NB4 (cell line): ENCODE results near the gene TPST2.
A peak's percentile ranks its signal among the peaks of the same experiment; 100 is the strongest.
"Not testable (repeated sequence)": the region's sequence is repeated elsewhere in the genome, so short reads cannot be mapped to it uniquely, and the experiment has no call there.

Experiments
- DNase-seq: peaks from one replicate; pipeline ENCODE4 v3.0.0; 2010; ENCODE audit warnings: low read depth
- H3K4me3 ChIP-seq: one replicate; pipeline ENCODE4 v1.5.1; 2011; ENCODE audit warnings: mild to moderate bottlenecking, low read depth, low read length, moderate library complexity
- MYC ChIP-seq: IDR thresholded peaks from 2 replicates; pipeline ENCODE4 v1.6.1; 2011; ENCODE audit warnings: low read depth, low read length
- POLR2A ChIP-seq: IDR thresholded peaks from 2 replicates; pipeline ENCODE4 v1.6.1; 2011; ENCODE audit warnings: mild to moderate bottlenecking; ENCODE audit not compliant: insufficient read length; ENCODE audit errors: extremely low read depth
- TF ChIP-seq, protein P1 (sequence below): IDR thresholded peaks from one replicate; pipeline ENCODE4 v1.5.1; 2012; ENCODE audit warnings: low read depth, low read length
- TF ChIP-seq, protein P2 (sequence below): IDR thresholded peaks from 2 replicates; pipeline ENCODE4 v1.6.1; 2011; ENCODE audit warnings: low read depth, low read length

TPST2 gene

GRCh38 chr22:26529345-26529744, 60.6 kb downstream of the TPST2 start:
- no peak overlapping the region for H3K4me3 ChIP-seq
- DNase-seq: peak; percentile 74
- TF ChIP-seq POLR2A (no peak), MYC (no peak)
- TF ChIP-seq, protein P1, sequence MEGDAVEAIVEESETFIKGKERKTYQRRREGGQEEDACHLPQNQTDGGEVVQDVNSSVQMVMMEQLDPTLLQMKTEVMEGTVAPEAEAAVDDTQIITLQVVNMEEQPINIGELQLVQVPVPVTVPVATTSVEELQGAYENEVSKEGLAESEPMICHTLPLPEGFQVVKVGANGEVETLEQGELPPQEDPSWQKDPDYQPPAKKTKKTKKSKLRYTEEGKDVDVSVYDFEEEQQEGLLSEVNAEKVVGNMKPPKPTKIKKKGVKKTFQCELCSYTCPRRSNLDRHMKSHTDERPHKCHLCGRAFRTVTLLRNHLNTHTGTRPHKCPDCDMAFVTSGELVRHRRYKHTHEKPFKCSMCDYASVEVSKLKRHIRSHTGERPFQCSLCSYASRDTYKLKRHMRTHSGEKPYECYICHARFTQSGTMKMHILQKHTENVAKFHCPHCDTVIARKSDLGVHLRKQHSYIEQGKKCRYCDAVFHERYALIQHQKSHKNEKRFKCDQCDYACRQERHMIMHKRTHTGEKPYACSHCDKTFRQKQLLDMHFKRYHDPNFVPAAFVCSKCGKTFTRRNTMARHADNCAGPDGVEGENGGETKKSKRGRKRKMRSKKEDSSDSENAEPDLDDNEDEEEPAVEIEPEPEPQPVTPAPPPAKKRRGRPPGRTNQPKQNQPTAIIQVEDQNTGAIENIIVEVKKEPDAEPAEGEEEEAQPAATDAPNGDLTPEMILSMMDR: no peak
- TF ChIP-seq, protein P2, sequence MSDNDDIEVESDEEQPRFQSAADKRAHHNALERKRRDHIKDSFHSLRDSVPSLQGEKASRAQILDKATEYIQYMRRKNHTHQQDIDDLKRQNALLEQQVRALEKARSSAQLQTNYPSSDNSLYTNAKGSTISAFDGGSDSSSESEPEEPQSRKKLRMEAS: no peak

GRCh38 chr22:26528518-26528917, 61.4 kb downstream of the TPST2 start:
- H3K4me3 ChIP-seq, DNase-seq: not testable (repeated sequence)

- TF ChIP-seq, protein P2: no peak
- TF ChIP-seq, protein P1: no peak
- TF ChIP-seq MYC: no peak
- DNase-seq: no peak
- no peak overlapping the region for H3K4me3 ChIP-seq
Observed at GRCh38 chr22:26527574-26528465, 62.1 kb downstream of the TPST2 start.

- no peak overlapping the region for H3K4me3 ChIP-seq
- TF ChIP-seq MYC (no peak), POLR2A (no peak)
- TF ChIP-seq, protein P1: no peak
- no peak for DNase-seq
Observed at GRCh38 chr22:26527167-26527566, 62.8 kb downstream of the TPST2 start.

- DNase-seq: no peak
- TF ChIP-seq, protein P2: no peak
- TF ChIP-seq MYC (no peak), POLR2A (no peak)
- TF ChIP-seq, protein P1: no peak
Observed at GRCh38 chr22:26525946-26526564, 63.9 kb downstream of the TPST2 start.

DNA sequence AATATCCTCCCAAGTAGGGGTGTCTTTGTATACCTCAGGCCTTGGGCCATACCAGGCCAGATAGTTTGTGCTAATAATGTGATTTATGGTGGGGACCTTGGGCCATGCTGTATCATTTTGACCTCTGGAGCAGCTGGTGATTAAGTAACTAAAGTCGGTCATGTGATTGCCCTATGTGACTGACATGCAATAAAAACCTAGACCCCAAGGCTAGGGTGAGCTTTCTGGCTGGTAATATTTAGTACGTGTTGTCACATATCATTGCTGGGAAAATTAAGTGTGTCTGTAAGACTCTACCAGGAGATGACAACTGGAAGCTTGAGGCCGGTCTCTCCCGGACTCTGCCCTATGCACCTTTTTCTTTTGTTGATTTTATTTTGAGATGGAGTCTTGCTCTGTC, 65.1 kb downstream of the TPST2 start:
- TF ChIP-seq, protein P2: no peak
- TF ChIP-seq POLR2A: no peak
- TF ChIP-seq, protein P1: no peak
- TF ChIP-seq MYC: no peak
- no peak for DNase-seq
- H3K4me3 ChIP-seq: no peak overlapping the region

More at GRCh38 chr22:26525946-26526564, 63.9 kb downstream of the TPST2 start:
- no peak overlapping the region for H3K4me3 ChIP-seq
